Karpas-422 (cell line): ENCODE results near the gene KIF15. TPM values are rescaled to one million over a fixed set of nuclear protein-coding genes. Genes with fewer than 3 reads are reported as not detected.

Source experiments
- total RNA-seq: library from RNA; depleted of rRNA; stranded (reverse); fragments of >200 nt; shearing (Covaris generic); gene quantifications from 2 replicates; pipeline ENCODE4 v1.2.3, GENCODE V29; 2014; ENCODE audit warnings: low replicate concordance; rRNA removed

The KIF15 gene
- total RNA-seq, 1 experiment from 2014 or later, result 15.2 TPM

Other genes with a start within 250 kb of the KIF15 start
- gene ZKSCAN7, start 206.6 kb upstream of the KIF15 start, total RNA-seq, result 7.3 and 13.7 TPM in 2 replicates
- gene ZNF660, start 176.8 kb upstream of the KIF15 start, total RNA-seq, result 5.4 and 11.1 TPM in 2 replicates
- 11.7 and 12.5 TPM in 2 replicates for gene ZNF197, start 136.8 kb upstream of the KIF15 start, total RNA-seq
- gene ZNF35, start 113.1 kb upstream of the KIF15 start, total RNA-seq, result 7.0 and 7.2 TPM in 2 replicates
- gene ZNF502, start 49.1 kb upstream of the KIF15 start, total RNA-seq, result not detected in 2 replicates
- 2.3 and 8.8 TPM in 2 replicates for gene ZNF501, start 32.2 kb upstream of the KIF15 start, total RNA-seq
- gene KIAA1143, start 175 bp upstream of the KIF15 start, total RNA-seq, result 13.2 and 28.8 TPM in 2 replicates
- 19.2 and 42.1 TPM in 2 replicates for gene TMEM42, start 100.1 kb downstream of the KIF15 start, total RNA-seq
- not detected in 2 replicates for gene TGM4, start 112.8 kb downstream of the KIF15 start, total RNA-seq
- gene ZDHHC3, start 214.4 kb downstream of the KIF15 start, total RNA-seq, result 70.9 and 93.4 TPM in 2 replicates
- gene EXOSC7, start 214.4 kb downstream of the KIF15 start, total RNA-seq, result 67.1 and 78.6 TPM in 2 replicates